Natural killer cell (primary cell): Measurements from ENCODE around the gene MCTP1. TPM values are rescaled to one million over a fixed set of nuclear protein-coding genes. Genes with fewer than 3 reads are reported as not detected.

ENCODE experiments used
- ATAC-seq, 3 donors: fragments of 150-1000 bp in 2 of 3; fragments of 200-7000 bp in 1 of 3; cut with Tn5 transposase; 1 replicate in 1 of 3; 2 replicates in 2 of 3; pipeline ENCODE4 v1.10.0; 2021; ENCODE audit warnings: mild to moderate bottlenecking in 2 of 3, moderate library complexity in 2 of 3
- DNase-seq, 2 donors: peaks; one replicate each; pipeline versions ENCODE4 v3.0.0 to v3.0.0-alpha.2; 2013 to 2021; ENCODE audit warnings: mixed read lengths in 1 of 2
- H3K27ac ChIP-seq: one replicate; pipeline ENCODE4 v1.5.1; 2013; ENCODE audit warnings: mild to moderate bottlenecking, low read length
- H3K27me3 ChIP-seq: one replicate; pipeline ENCODE4 v1.6.1; 2013; ENCODE audit warnings: low read length; ENCODE audit not compliant: control insufficient read depth, insufficient read depth
- H3K36me3 ChIP-seq: one replicate; pipeline ENCODE4 v1.6.1; 2013; ENCODE audit warnings: low read length; ENCODE audit not compliant: control insufficient read depth, insufficient read depth
- H3K4me1 ChIP-seq: one replicate; pipeline ENCODE4 v1.6.1; 2013; ENCODE audit warnings: low read length; ENCODE audit not compliant: control insufficient read depth, insufficient read depth
- H3K4me3 ChIP-seq: one replicate; pipeline ENCODE4 v1.5.1; 2013; ENCODE audit warnings: low read length
- H3K9me3 ChIP-seq: one replicate; pipeline ENCODE4 v1.6.1; 2013; ENCODE audit warnings: low read length; ENCODE audit not compliant: control insufficient read depth, insufficient read depth
- H3K27ac Mint-ChIP-seq, 2 donors: one replicate each; pipeline ENCODE4 v1.8.0; 2022; ENCODE audit warnings: mild to moderate bottlenecking in 2 of 2, mixed read lengths in 2 of 2, moderate library complexity in 1 of 2
- H3K27me3 Mint-ChIP-seq, 2 donors: one replicate each; pipeline ENCODE4 v1.8.0; 2022; ENCODE audit warnings: low read depth in 2 of 2, mixed read lengths in 2 of 2
- H3K36me3 Mint-ChIP-seq: one replicate; pipeline ENCODE4 v1.8.0; 2022; ENCODE audit warnings: mixed read lengths
- H3K4me1 Mint-ChIP-seq, 2 donors: one replicate each; pipeline ENCODE4 v1.8.0; 2022; ENCODE audit warnings: mixed read lengths in 2 of 2
- H3K4me3 Mint-ChIP-seq: one replicate; pipeline ENCODE4 v1.8.0; 2022; ENCODE audit warnings: mild to moderate bottlenecking, moderate library complexity, mixed read lengths
- H3K9me3 Mint-ChIP-seq, 2 donors: one replicate each; pipeline ENCODE4 v1.8.0; 2022; ENCODE audit warnings: mixed read lengths in 2 of 2
- CTCF ChIP-seq: fragments of 200-600 bp; IDR thresholded peaks from one replicate; pipeline ENCODE4 v1.8.0; 2022; ENCODE audit warnings: antibody characterized with exemption
- WGBS: methylation state at CpG from one replicate; pipeline ENCODE4 v1.1.7; 2013; ENCODE audit warnings: missing lambda C conversion rate; ENCODE audit not compliant: insufficient coverage; 5-methylcytosine and 5-hydroxymethylcytosine counted together
- intact Hi-C: fragments of 100-400 bp; cut with micrococcal nuclease; formaldehyde crosslinking; loops from one replicate; pipeline ENCODE4 v1.14.2; 2022
- total RNA-seq, 4 donors: library from RNA; stranded (reverse); fragments of 120-200 nt in 1 of 4; gene quantifications; one replicate each; pipeline versions ENCODE4 v1.2.3 to v1.2.4, GENCODE V29; 2013 to 2022

MCTP1 gene
- total RNA-seq, 3 donors from 2014 or later (not counting 1 experiment from before 2014, with no cell fraction given), result 4.7 to 15.1 (median 9.8) TPM

DNA sequence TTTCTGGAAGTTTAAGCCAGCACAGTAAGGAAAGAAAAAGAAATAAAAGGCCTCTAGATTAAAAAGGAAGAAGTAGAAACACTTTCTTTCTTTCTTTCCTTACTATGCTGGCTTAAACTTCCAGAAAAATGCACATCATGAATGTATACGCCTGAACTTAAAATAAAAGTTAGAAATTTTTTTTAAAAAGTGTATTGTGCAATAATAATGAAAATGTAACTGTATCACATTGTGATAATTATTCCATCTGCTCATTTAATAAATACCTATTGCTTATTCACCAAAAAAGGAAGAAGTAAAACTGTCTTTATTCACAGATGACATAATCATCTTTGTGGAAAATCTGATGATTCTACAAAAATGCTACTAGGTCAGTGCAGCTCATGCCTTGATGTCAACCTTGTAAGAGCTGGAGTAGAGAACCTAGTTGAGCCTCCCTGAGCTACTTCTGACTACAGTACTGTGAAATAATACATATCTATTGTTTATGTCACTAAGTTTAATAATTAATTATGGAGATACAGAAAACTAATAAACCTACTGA lies 49.4 kb downstream of the MCTP1 start:
- Histone ChIP-seq H3K27me3 (no peaks in the 10 kb centered on the region), H3K27ac (no peak overlapping the region), H3K9me3 (no peaks in the 10 kb centered on the region), H3K4me1 (no peaks in the 10 kb centered on the region), H3K4me3 (no peak overlapping the region), H3K36me3 (no peaks in the 10 kb centered on the region)
- no peak for DNase-seq
- Mint-ChIP-seq H3K36me3 (no peaks in the 10 kb centered on the region), H3K27me3 (no peaks in the 10 kb centered on the region), H3K27ac (no peak overlapping the region), H3K9me3 (peaks cover 0 to 2% of the 10 kb centered on the region in 2 donors), H3K4me3 (no peak overlapping the region), H3K4me1 (no peaks in the 10 kb centered on the region)
- no CpG with 5 or more reads among the region's 1 CpG for WGBS
- ATAC-seq, result no peak
- intact Hi-C loops, result no loop called here
- TF ChIP-seq CTCF, result no peak

DNA sequence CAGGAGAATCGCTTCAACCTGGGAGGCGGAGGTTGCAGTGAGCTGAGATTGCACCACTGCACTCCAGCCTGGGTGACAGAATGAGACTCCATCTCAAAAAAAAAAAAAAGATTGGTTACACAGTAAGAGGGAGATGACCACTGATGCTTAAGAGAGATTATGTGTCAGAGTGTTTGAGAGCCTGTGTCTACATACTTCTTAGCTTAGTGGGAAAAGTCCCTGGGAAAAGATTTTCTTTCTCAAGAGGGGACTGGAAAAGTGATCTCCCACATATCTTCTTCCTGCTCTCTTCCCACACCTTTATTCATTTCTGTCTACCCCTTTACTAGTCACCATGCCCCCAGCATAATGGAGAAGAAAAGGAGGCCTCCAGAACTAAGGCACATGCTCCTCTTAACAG lies 55.2 kb downstream of the MCTP1 start:
- intact Hi-C loops, result no loop called here
- Mint-ChIP-seq H3K4me3 (no peak overlapping the region), H3K27me3 (no peaks in the 10 kb centered on the region), H3K9me3 (peaks cover 0 to 2% of the 10 kb centered on the region in 2 donors), H3K27ac (no peak overlapping the region), H3K36me3 (no peaks in the 10 kb centered on the region), H3K4me1 (no peaks in the 10 kb centered on the region)
- Histone ChIP-seq H3K36me3 (no peaks in the 10 kb centered on the region), H3K4me3 (no peak overlapping the region), H3K27ac (no peak overlapping the region), H3K9me3 (no peaks in the 10 kb centered on the region), H3K27me3 (no peaks in the 10 kb centered on the region), H3K4me1 (no peaks in the 10 kb centered on the region)
- TF ChIP-seq CTCF, result no peak
- no peak for DNase-seq
- no peak for ATAC-seq
- WGBS, result 98% methylated on average over 2 of the region's 2 CpGs

- Mint-ChIP-seq H3K4me1 (no peaks in the 10 kb centered on the region), H3K36me3 (no peaks in the 10 kb centered on the region), H3K27me3 (no peaks in the 10 kb centered on the region), H3K27ac (no peak overlapping the region), H3K4me3 (no peak overlapping the region), H3K9me3 (no peaks in the 10 kb centered on the region)
- H3K4me3 ChIP-seq, result no peak overlapping the region
- H3K9me3 ChIP-seq, result no peaks in the 10 kb centered on the region
- ATAC-seq (no peak), DNase-seq (no peak)
- H3K27me3 ChIP-seq, result no peaks in the 10 kb centered on the region
- intact Hi-C loops, result no loop called here
- no peaks in the 10 kb centered on the region for H3K36me3 ChIP-seq
- no peak overlapping the region for H3K27ac ChIP-seq
- no peaks in the 10 kb centered on the region for H3K4me1 ChIP-seq
- no peak for TF ChIP-seq CTCF
These were observed 60.0 kb downstream of the MCTP1 start for GRCh38 chr5:95224701-95225459.
